Keratinocyte (primary cell): Measurements from ENCODE around the gene CLSTN2. TPM values are rescaled to one million over a fixed set of nuclear protein-coding genes. Genes with fewer than 3 reads are reported as not detected.

Experiments
- DNase-seq: peaks from one replicate; pipeline ENCODE4 v3.0.0-alpha.2; 2011; ENCODE audit warnings: low read depth, missing footprints, low spot score
- FAIRE-seq: peaks from 2 replicates; lab custom pipeline; 2011; peaks lifted over from hg19 to GRCh38; lab: Jason Lieb, UNC
- H2AFZ ChIP-seq: 2 replicates; pipeline ENCODE4 v1.6.0; 2012; ENCODE audit warnings: low read length, control low read depth, inconsistent platforms; ENCODE audit not compliant: control insufficient read depth
- H3K27ac ChIP-seq: 2 replicates; pipeline ENCODE4 v1.5.1; 2011; ENCODE audit warnings: low read length; ENCODE audit not compliant: control insufficient read depth, insufficient read depth
- H3K27me3 ChIP-seq: 3 replicates; pipeline ENCODE4 v1.6.0; 2011; ENCODE audit warnings: low read length; ENCODE audit not compliant: control insufficient read depth, insufficient read depth; ENCODE audit errors: extremely low read depth
- H3K36me3 ChIP-seq, 2 experiments: 2 replicates in 1 of 2; 3 replicates in 1 of 2; pipeline ENCODE4 v1.5.1; 2011; ENCODE audit warnings: low read length in 2 of 2, mild to moderate bottlenecking in 1 of 2; ENCODE audit not compliant: control insufficient read depth in 2 of 2, insufficient read depth in 2 of 2; ENCODE audit errors: extremely low read depth in 1 of 2
- H3K4me1 ChIP-seq: 3 replicates; pipeline ENCODE4 v1.5.1; 2011; ENCODE audit warnings: low read length; ENCODE audit not compliant: control insufficient read depth, insufficient read depth; ENCODE audit errors: extremely low read depth
- H3K4me2 ChIP-seq: 3 replicates; pipeline ENCODE4 v1.6.0; 2011; ENCODE audit warnings: low read depth, low read length; ENCODE audit not compliant: control insufficient read depth, insufficient read depth; ENCODE audit errors: extremely low read depth
- H3K4me3 ChIP-seq, 3 experiments: fragments of 200-600 bp in 1 of 3; sonication (generic) in 1 of 3; 2 replicates in 2 of 3; 3 replicates in 1 of 3; pipeline ENCODE4 v1.5.1; 2011 to 2016; ENCODE audit warnings: low read length in 3 of 3, mild to moderate bottlenecking in 3 of 3, control low read depth in 2 of 3, inconsistent platforms in 1 of 3, low read depth in 1 of 3, mixed read lengths in 1 of 3, mixed run types in 1 of 3, moderate library complexity in 1 of 3; ENCODE audit not compliant: control insufficient read depth in 2 of 3, insufficient read depth in 2 of 3; ENCODE audit errors: extremely low read depth in 1 of 3
- H3K79me2 ChIP-seq: 2 replicates; pipeline ENCODE4 v1.6.0; 2012; ENCODE audit warnings: low read length; ENCODE audit not compliant: control insufficient read depth, insufficient read depth
- H3K9ac ChIP-seq: 3 replicates; pipeline ENCODE4 v1.6.0; 2011; ENCODE audit warnings: low read length; ENCODE audit not compliant: control insufficient read depth, insufficient read depth; ENCODE audit errors: extremely low read depth
- H3K9me1 ChIP-seq: 3 replicates; pipeline ENCODE4 v1.6.0; 2011; ENCODE audit warnings: low read length; ENCODE audit not compliant: control insufficient read depth, insufficient read depth; ENCODE audit errors: extremely low read depth
- H3K9me3 ChIP-seq: 2 replicates; pipeline ENCODE4 v1.5.1; 2012; ENCODE audit warnings: low read depth, low read length; ENCODE audit not compliant: control insufficient read depth
- H4K20me1 ChIP-seq: 3 replicates; pipeline ENCODE4 v1.6.0; 2011; ENCODE audit warnings: low read length; ENCODE audit not compliant: control insufficient read depth, insufficient read depth; ENCODE audit errors: extremely low read depth
- CTCF ChIP-seq, 3 experiments: IDR thresholded peaks in 1 of 3; conservative IDR thresholded peaks in 1 of 3; optimal IDR thresholded peaks in 1 of 3; 2 replicates in 2 of 3; 3 replicates in 1 of 3; pipeline versions ENCODE3 to v1.5.1; 2011; ENCODE audit warnings: low read length in 3 of 3, mild to moderate bottlenecking in 3 of 3, moderate library complexity in 2 of 3, control low read depth in 1 of 3, inconsistent platforms in 1 of 3; ENCODE audit not compliant: insufficient read depth in 2 of 3; ENCODE audit errors: extremely low read depth in 1 of 3
- EZH2 ChIP-seq: IDR thresholded peaks from one replicate; pipeline ENCODE4 v1.6.1; 2012; ENCODE audit warnings: inconsistent platforms, mild to moderate bottlenecking, low read length, moderate library complexity
- dilution Hi-C: fragments of 300-500 bp; cut with MboI; formaldehyde crosslinking; loops from one replicate; pipeline ENCODE4 v1.7.0; 2020; ENCODE audit warnings: low sequenced_read_pairs; ENCODE audit not compliant: extremely low pct_ligation_motif_present
- polyA plus RNA-seq, 5 experiments: library from polyadenylated mRNA; depleted of rRNA in 3 of 5; stranded (reverse) in 3 of 5; stranded (forward) in 1 of 5; unstranded in 1 of 5; fragments of >200 nt; gene quantifications; 1 replicate in 1 of 5; 2 replicates in 3 of 5; 3 replicates in 1 of 5; pipeline versions ENCODE4 v1.2.1 to v1.2.3, GENCODE V29; 2011 to 2012; ENCODE audit warnings: missing spikeins in 2 of 5, low read depth in 1 of 5, low replicate concordance in 1 of 5

The CLSTN2 gene
- polyA plus RNA-seq, 1 donor (not counting 4 experiments of a cell fraction or from before 2014, with no cell fraction given), result 0.09 TPM

GRCh38 chr3:140097874-140098635 is 163.1 kb downstream of the CLSTN2 start:
- peaks cover 5% of the 10 kb centered on the region for H3K27me3 ChIP-seq
- no peak for DNase-seq
- dilution Hi-C loops, result no loop called here
- no peak overlapping the region for H3K4me2 ChIP-seq
- FAIRE-seq, result no peak
- no peak overlapping the region for H2AFZ ChIP-seq
- H3K9me1 ChIP-seq, result no peaks in the 10 kb centered on the region
- no peaks in the 10 kb centered on the region for H3K36me3 ChIP-seq
- H4K20me1 ChIP-seq, result no peaks in the 10 kb centered on the region
- no peak overlapping the region for H3K27ac ChIP-seq
- peaks cover 5% of the 10 kb centered on the region for H3K4me1 ChIP-seq
- H3K9ac ChIP-seq, result no peak overlapping the region
- H3K4me3 ChIP-seq, result no peak overlapping the region
- no peaks in the 10 kb centered on the region for H3K9me3 ChIP-seq
- TF ChIP-seq CTCF (optimal IDR thresholded peaks at IDR 0.05 in 1 of 3, IDR thresholded peaks at IDR 0.05 in 1 of 3, conservative IDR thresholded peaks at IDR 0.05 in 1 of 3; ENCODE audit: extremely low read depth in 1 of 3, insufficient read depth in 2 of 3, low read length in 3 of 3) (no peak), EZH2 (no peak)
- no peaks in the 10 kb centered on the region for H3K79me2 ChIP-seq

- H3K4me2 ChIP-seq, result no peak overlapping the region
- dilution Hi-C loops, result no loop called here
- no peaks in the 10 kb centered on the region for H4K20me1 ChIP-seq
- no peak overlapping the region for H3K4me3 ChIP-seq
- H3K27ac ChIP-seq, result no peak overlapping the region
- no peaks in the 10 kb centered on the region for H3K4me1 ChIP-seq
- no peak overlapping the region for H3K9ac ChIP-seq
- H3K79me2 ChIP-seq, result no peaks in the 10 kb centered on the region
- TF ChIP-seq EZH2 (no peak), CTCF (optimal IDR thresholded peaks at IDR 0.05 in 1 of 3, IDR thresholded peaks at IDR 0.05 in 1 of 3, conservative IDR thresholded peaks at IDR 0.05 in 1 of 3; ENCODE audit: extremely low read depth in 1 of 3, insufficient read depth in 2 of 3, low read length in 3 of 3) (no peak)
- H3K27me3 ChIP-seq, result peaks cover 7% of the 10 kb centered on the region
- H3K36me3 ChIP-seq, result no peaks in the 10 kb centered on the region
- no peaks in the 10 kb centered on the region for H3K9me1 ChIP-seq
- H2AFZ ChIP-seq, result no peak overlapping the region
- H3K9me3 ChIP-seq, result no peaks in the 10 kb centered on the region
- DNase-seq, result no peak
- no peak for FAIRE-seq
Measured at GRCh38 chr3:140100479-140100878, 165.5 kb downstream of the CLSTN2 start.
